Measurements from ENCODE around the gene ZCWPW1. TPM values are rescaled to one million over a fixed set of nuclear protein-coding genes. Genes with fewer than 3 reads are reported as not detected.

Gene ZCWPW1
- total RNA-seq, 2 donors from 2014 or later = 1.1 to 1.3 TPM

GRCh38 chr7:100402241-100402640 lies 26.3 kb downstream of the ZCWPW1 start:
- Histone ChIP-seq H3K9ac (ENCODE audit: low read depth in 2 of 2, low read length in 2 of 2) (no peak overlapping the region), H3K4me3 (no peak overlapping the region), H3K27me3 (no peaks in the 10 kb centered on the region), H3K27ac (no peak overlapping the region), H3K4me1 (no peaks in the 10 kb centered on the region), H3K36me3 (no peaks in the 10 kb centered on the region), H3K9me3 (no peaks in the 10 kb centered on the region)
- no peak for TF ChIP-seq CTCF (IDR thresholded peaks at IDR 0.05)
- intact Hi-C loops (cut with DNase I) = no loop called here
- no peak for DNase-seq

DNA sequence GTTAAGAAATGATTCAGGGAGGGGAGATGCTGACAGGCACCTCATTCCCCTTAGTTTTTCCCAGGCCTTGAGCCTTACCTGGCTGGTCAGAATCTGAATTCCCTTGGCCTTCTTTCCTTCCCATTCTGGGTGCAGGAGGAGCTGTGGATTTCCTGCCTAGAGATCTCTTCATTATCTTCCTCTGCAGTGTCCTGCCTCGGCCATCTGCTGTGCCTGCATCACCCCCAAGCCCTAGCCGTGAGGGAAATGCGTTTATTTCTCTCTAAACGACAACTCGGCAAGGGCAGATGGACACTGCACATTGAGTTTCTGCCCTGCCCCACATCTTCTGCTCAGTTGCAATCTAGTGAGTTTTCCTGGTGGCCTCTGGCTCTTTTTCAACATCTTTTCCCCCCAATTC lies 26.7 kb downstream of the ZCWPW1 start:
- no peak for TF ChIP-seq CTCF (IDR thresholded peaks at IDR 0.05)
- no peak overlapping the region for H3K4me3 ChIP-seq
- intact Hi-C loops (cut with DNase I) = no loop called here

DNA sequence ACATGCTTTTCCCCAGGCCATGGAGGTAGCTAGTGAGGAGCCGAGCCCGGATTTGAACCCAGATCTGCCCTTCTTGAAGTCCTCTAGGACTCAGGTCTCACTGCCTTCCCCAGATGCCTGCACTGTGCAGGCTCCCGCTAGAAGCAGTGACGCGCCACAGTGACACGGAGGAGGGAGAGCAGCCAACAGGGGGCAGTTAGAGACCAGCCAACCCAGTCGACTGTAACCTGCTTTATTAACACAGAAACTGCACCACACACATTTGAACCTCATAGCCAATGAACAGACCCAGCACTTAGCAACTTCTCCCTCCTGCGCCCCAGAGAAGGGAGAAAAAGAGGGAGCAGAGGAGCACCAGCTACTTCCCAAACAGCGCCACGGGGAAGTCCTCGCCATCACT lies 27.8 kb downstream of the ZCWPW1 start:
- DNase-seq = no peak
- H3K36me3 ChIP-seq = no peaks in the 10 kb centered on the region
- intact Hi-C loops (cut with DNase I) = no loop called here
- no peaks in the 10 kb centered on the region for H3K27me3 ChIP-seq
- no peak overlapping the region for H3K9ac ChIP-seq (ENCODE audit: low read depth in 2 of 2, low read length in 2 of 2)
- no peaks in the 10 kb centered on the region for H3K9me3 ChIP-seq
- no peak overlapping the region for H3K27ac ChIP-seq
- H3K4me1 ChIP-seq = no peaks in the 10 kb centered on the region
- H3K4me3 ChIP-seq = no peak overlapping the region
- no peak for TF ChIP-seq CTCF (IDR thresholded peaks at IDR 0.05)

More for the DNA sequence above, 26.7 kb downstream of the ZCWPW1 start:
- Histone ChIP-seq H3K9ac (ENCODE audit: low read depth in 2 of 2, low read length in 2 of 2) (no peak overlapping the region), H3K36me3 (no peaks in the 10 kb centered on the region), H3K9me3 (no peaks in the 10 kb centered on the region), H3K27ac (no peak overlapping the region), H3K4me1 (no peaks in the 10 kb centered on the region), H3K27me3 (no peaks in the 10 kb centered on the region)
- DNase-seq = no peak

DNA sequence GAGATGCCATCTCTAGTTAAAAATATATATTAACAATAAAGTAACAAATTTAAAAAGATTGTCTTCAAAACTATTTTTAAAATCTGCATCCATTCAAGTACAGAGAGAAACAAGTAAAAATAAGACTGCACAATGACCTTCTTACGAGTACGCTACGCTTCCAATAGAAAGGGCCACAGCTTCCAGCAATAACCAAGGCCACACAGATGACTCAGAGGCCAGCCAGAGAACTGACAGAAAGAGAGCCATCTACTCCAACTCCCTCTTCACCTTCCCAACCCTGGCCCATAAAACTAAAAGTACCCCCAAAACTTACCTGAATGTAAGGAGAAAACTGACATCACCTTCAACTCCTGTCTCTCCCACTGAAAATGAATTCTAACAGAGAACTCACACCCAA lies 28.5 kb downstream of the ZCWPW1 start:
- Histone ChIP-seq H3K9me3 (no peaks in the 10 kb centered on the region), H3K36me3 (no peaks in the 10 kb centered on the region), H3K27ac (no peak overlapping the region), H3K9ac (ENCODE audit: low read depth in 2 of 2, low read length in 2 of 2) (no peak overlapping the region), H3K27me3 (no peaks in the 10 kb centered on the region), H3K4me3 (no peak overlapping the region), H3K4me1 (no peaks in the 10 kb centered on the region)
- TF ChIP-seq CTCF (IDR thresholded peaks at IDR 0.05) = no peak
- no peak for DNase-seq
- intact Hi-C loops (cut with DNase I) = no loop called here

DNA sequence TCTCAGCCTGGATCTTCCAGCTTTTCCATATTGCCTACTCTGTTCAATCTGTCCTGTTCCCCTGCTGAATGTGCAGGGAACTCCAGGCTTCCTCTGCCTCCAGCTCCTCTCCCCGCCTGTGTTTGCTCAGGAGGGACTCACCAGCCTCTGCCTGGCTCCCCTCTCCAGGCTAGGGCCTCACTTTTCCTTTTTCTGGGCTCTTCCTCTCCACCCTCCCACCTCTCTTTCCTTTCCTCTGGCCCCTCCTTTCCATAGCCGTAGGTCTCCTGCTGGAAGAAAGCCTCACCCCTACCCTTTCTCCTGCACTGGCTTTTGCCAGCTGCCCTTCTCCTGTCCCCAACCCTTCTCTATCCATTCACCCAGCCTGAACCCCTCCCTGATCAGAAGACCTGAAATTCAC lies 30.3 kb downstream of the ZCWPW1 start:
- Histone ChIP-seq H3K27ac (no peak overlapping the region), H3K27me3 (no peaks in the 10 kb centered on the region), H3K9me3 (no peaks in the 10 kb centered on the region), H3K36me3 (no peaks in the 10 kb centered on the region), H3K4me3 (no peak overlapping the region), H3K9ac (ENCODE audit: low read depth in 2 of 2, low read length in 2 of 2) (peak overlapping the region in 1 of 2 donors; percentile 35), H3K4me1 (no peaks in the 10 kb centered on the region)
- TF ChIP-seq CTCF (IDR thresholded peaks at IDR 0.05) = no peak
- DNase-seq = no peak
- intact Hi-C loops (cut with DNase I) = no loop called here
